GM21619 (cell line): Measurements from ENCODE around the gene AKAP14.
"Not testable (repeated sequence)": the region's sequence is repeated elsewhere in the genome, so short reads cannot be mapped to it uniquely, and the experiment has no call there.

ENCODE experiments used
- ATAC-seq: cut with Tn5 transposase; IDR thresholded peaks from one replicate; pipeline ENCODE4 v1.9.1; 2021; ENCODE audit not compliant: unreplicated experiment

The AKAP14 gene

GRCh38 chrX:119895843-119896326, at the start of gene AKAP14:
AKAP14 (plus strand) TSS chrX:119895893; CDS start chrX:119903224, 7,331 bp downstream.
- no peak for ATAC-seq

DNA sequence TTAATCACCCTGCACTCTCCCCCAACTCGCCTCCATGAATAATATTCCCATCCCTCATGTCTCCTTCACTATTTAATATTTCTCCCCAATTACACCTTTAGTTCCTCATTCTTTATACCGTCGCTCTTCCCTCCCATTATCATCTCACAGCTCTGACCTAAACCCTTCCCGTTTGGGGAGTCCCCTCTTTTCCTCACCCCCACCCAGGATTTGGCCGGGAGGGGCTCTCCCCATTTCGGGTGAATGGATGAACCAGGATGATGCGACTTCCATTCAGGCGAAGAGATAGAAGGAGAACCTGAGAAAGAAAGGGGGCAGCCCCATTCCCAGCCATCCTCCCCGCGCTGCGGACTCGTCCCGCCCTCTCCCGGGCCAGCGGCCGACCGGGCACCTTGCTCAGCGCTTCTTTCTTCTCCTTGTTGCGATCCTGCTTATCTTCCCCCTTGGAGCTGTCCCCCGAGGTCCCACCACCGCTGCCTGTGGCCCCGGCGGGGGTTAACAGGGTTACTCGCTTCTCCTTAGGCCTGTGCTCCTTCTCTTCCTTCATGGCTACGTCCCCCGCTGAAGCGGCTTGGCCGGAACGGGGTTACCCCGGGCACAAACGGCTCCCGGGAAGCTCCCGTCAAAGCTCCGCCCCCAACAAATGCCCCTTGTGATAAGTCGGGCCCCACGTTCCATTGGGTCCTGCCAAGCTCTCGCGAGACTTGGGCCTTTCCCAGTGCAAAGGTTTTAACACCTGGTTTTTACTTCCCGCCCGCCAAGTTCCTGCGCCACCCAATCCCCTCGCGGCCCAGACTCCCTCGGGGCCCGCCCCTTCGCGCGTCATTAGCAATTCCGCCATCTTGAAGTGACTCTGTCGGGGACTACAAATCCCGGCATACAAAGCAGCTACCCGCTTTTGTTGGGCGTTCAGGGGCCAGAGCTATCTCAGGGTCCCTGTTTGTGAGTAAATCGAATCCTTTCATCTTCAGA, 43.0 kb upstream of the AKAP14 start, which contains the start of gene UPF3B:
TSS of gene UPF3B (minus strand) at position 582 of the 972 bp plus-strand sequence. CDS start at position 547, 35 bp downstream.
- ATAC-seq = peak; percentile 96

GRCh38 chrX:119853444-119853843, 42.2 kb upstream of the AKAP14 start:
- ATAC-seq = no peak

DNA sequence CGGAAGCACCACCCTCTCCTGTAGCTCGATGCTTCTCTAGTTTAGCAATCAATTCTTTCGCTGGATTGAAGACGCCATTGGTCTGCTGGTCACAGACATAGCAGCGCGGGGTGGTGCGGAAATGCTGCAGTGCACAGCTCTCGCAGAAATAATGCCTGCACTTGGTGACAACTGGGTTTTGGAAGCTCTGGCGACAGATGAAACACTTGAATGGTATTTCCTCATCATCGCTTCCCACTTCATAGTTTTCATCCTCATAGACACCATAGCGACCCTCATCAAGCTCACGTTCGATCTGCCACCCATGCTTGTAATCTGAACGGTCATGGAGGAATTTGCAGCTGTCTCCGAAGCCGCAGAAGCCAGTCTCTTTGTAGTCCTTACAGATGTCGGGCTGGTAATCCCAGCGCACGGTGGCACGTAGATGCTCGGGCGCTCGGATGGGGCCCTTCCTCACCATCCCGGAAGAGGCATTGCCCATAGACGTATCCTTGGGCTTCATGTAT, 25.0 kb upstream of the AKAP14 start:
- no peak for ATAC-seq

- peak; percentile 32 for ATAC-seq
Measured at GRCh38 chrX:119871245-119871598, 24.5 kb upstream of the AKAP14 start.

- peak; percentile 92 for ATAC-seq
Measured at GRCh38 chrX:119871599-119872395, 23.9 kb upstream of the AKAP14 start, which contains the start of the genes NDUFA1 and RNF113A. NDUFA1 (plus strand) TSS chrX:119871832; CDS start chrX:119871912, 80 bp downstream. RNF113A (minus strand) TSS chrX:119871733; CDS start chrX:119871613, 120 bp downstream.

- ATAC-seq = no peak
Measured at GRCh38 chrX:119878740-119879139, 17.0 kb upstream of the AKAP14 start.

- no peak for ATAC-seq
Measured at GRCh38 chrX:119880076-119880475, 15.6 kb upstream of the AKAP14 start.

GRCh38 chrX:119880552-119881437, 14.9 kb upstream of the AKAP14 start:
- ATAC-seq = peak; percentile 82

DNA sequence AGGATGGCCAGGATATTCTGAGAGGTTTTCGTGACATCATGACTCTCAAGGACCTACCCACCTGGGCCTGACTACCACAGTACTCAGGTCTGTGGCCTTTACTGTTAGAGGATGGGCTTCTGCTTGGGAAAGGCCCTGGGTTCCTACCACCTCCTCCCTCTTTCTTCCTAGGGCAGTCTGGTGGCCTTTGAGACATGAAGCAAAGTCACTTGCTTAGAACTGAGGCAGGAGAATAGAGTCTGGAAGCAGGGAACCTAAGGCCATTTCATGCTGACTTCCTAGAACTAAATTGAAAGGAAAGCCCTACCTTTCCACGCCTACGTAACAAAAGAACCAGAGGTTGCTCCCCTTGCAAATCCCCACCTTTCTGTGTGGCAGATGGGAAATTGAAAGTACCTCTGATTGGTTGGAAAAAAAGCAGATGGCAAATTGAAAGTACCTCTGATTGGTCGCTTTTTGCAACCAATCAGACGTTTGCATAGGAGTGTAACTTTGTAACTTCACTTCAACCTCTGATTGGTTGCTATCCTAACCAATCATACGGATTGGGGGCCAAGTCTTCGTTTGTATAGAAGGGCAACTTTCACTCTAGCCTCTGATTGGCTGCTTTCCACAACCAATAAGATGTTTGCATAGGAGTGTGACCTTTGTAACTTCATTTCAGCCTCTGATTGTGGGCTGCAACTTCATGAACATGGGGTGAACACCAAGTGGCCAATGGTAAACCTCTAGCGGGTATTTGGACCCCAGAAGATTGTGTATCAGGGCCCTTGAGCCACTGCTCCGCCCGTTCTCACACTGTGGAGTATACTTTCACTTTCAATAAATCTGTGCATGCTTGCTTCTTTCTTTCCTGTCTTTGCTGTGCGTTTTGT, 9.9 kb upstream of the AKAP14 start:
- ATAC-seq = no peak

- ATAC-seq = peak; percentile 96
Measured at GRCh38 chrX:119887721-119888425, 7.8 kb upstream of the AKAP14 start.

DNA sequence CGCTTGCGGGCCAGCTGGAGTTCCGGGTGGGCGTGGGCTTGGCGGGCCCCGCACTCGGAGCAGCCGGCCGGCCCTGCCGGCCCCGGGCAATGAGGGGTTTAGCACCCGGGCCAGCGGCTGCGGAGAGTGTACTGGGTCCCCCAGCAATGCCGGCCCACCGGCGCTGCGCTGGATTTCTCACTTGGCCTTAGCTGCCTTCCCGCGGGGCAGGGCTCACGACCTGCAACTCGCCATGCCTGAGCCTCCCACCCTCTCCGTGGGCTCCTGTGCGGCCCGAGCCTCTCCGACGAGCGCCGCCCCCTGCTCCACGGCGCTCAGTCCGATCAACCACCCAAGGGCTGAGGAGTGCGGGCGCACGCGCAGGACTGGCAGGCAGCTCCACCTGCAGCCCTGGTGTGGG, 5.1 kb upstream of the AKAP14 start:
- ATAC-seq = not testable (repeated sequence)

DNA sequence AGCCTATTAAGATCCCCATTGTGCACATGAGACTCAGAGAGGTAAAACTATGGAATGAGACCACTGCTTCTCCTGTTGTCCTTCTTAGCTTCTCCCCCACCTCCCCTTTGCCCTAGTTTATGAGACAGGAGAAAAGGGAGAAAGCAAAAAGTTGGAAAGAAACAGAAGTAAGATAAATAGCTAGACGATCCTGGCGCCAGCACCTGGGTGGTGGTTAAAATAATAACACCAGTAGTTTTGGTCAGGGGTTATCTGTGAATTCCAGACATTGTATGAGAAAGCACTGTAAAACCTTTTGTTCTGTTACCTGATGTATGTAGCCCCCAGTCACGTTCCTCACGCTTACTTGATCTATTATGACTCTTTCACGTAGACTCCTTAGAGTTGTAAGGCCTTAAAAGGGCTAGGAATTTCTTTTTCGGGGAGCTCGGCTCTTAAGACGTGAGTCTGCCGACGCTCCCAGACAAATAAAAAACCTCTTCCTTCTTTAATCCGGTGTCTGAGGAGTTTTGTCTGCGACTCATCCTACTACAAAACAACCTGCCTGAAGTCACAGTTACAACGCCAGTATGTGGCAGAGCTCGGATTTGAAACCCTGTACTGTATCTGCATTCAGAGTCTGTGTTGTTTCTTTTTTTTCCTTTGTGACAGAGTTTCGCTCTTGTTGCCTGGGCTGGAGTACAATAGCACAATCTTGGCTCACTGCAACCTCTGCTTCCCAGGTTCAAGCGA, 3.6 kb upstream of the AKAP14 start:
- ATAC-seq = not testable (repeated sequence)

GRCh38 chrX:119899125-119899524, 3.4 kb downstream of the AKAP14 start:
- ATAC-seq = no peak

DNA sequence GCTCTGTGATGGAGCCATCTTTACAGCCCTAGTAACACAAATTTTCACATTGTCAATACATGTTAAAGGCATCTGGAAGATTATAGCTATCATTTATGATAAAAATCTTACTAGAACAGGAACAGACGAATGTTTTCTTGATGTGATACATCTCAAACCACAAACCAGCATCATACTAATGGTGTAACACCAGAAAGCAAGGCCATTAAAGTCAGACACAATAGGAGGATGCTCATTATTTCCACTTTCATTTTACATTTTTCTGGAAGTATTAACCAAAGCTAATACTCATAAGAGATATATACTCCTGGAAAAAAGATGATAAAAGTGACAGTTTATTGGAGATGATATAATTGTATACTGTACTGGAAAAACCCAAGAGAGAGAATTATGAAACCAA, 5.3 kb downstream of the AKAP14 start:
- ATAC-seq = no peak

GRCh38 chrX:119916310-119916709, 20.6 kb downstream of the AKAP14 start:
- no peak for ATAC-seq

- ATAC-seq = no peak
Measured at GRCh38 chrX:119917877-119918276, 22.2 kb downstream of the AKAP14 start.
